Measurements from ENCODE around the gene FARP1. TPM values are rescaled to one million over a fixed set of nuclear protein-coding genes. Genes with fewer than 3 reads are reported as not detected.

The FARP1 gene
- total RNA-seq, 3 donors from 2014 or later, result 0.45 to 0.86 (median 0.63) TPM

GRCh38 chr13:98243929-98244272 is 101.0 kb downstream of the FARP1 start:
- H3K9me3 Mint-ChIP-seq, result no peaks in the 10 kb centered on the region
- H3K27me3 Mint-ChIP-seq (ENCODE audit: low read depth), result peaks cover 3% of the 10 kb centered on the region
- DNase-seq, result no peak
- no peak for ATAC-seq
- H3K4me1 Mint-ChIP-seq (ENCODE audit: low read depth), result no peaks in the 10 kb centered on the region
- no peak overlapping the region for H3K4me3 Mint-ChIP-seq
- no peaks in the 10 kb centered on the region for H3K36me3 Mint-ChIP-seq (ENCODE audit: insufficient read depth)

DNA sequence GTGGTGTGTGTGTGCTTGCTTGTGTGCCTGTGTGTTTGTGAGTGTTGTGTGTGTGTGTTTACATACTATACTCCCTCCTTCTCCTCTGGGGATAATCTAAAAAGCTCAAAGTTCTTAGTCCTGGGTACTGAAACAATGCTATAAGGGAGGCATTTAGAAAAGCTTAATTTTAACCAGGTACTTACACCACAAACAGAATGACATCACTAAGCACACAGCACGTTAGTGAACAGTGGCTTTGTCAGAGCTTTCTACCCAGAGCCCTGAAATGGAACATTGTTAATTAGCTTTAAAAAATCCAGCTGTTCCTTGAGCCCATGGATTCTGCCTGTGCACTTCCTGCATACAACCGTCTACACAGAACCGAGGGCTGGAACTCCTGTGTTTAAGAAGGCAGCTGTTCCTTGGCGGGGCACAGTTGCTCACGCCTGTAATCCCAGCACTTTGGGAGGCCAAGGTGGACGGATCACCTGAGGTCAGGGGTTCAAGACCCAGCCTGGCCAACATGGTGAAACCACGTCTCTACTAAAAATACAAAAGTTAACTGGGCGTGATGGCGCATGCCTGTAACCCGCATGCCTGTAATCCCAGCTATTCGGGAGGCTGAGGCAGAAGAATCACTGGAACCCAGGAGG is 103.8 kb downstream of the FARP1 start:
- no peaks in the 10 kb centered on the region for H3K36me3 Mint-ChIP-seq (ENCODE audit: insufficient read depth)
- no peak overlapping the region for H3K4me3 Mint-ChIP-seq
- DNase-seq (no peak), ATAC-seq (no peak)
- H3K27me3 Mint-ChIP-seq (ENCODE audit: low read depth), result peaks cover 5% of the 10 kb centered on the region
- H3K9me3 Mint-ChIP-seq, result no peaks in the 10 kb centered on the region
- no peaks in the 10 kb centered on the region for H3K4me1 Mint-ChIP-seq (ENCODE audit: low read depth)

GRCh38 chr13:98251708-98252107 is 108.8 kb downstream of the FARP1 start:
- Mint-ChIP-seq H3K9me3 (no peaks in the 10 kb centered on the region), H3K27me3 (ENCODE audit: low read depth) (peaks cover 5% of the 10 kb centered on the region), H3K4me1 (ENCODE audit: low read depth) (no peaks in the 10 kb centered on the region), H3K4me3 (no peak overlapping the region), H3K36me3 (ENCODE audit: insufficient read depth) (no peaks in the 10 kb centered on the region)
- no peak for DNase-seq
- no peak for ATAC-seq

- H3K4me1 Mint-ChIP-seq (ENCODE audit: low read depth), result no peaks in the 10 kb centered on the region
- H3K9me3 Mint-ChIP-seq, result no peaks in the 10 kb centered on the region
- no peaks in the 10 kb centered on the region for H3K36me3 Mint-ChIP-seq (ENCODE audit: insufficient read depth)
- peaks cover 5% of the 10 kb centered on the region for H3K27me3 Mint-ChIP-seq (ENCODE audit: low read depth)
- ATAC-seq, result no peak
- no peak overlapping the region for H3K4me3 Mint-ChIP-seq
- no peak for DNase-seq
Measured at GRCh38 chr13:98252931-98253470, 110.1 kb downstream of the FARP1 start.

- DNase-seq (no peak), ATAC-seq (no peak)
- Mint-ChIP-seq H3K9me3 (no peaks in the 10 kb centered on the region), H3K4me1 (ENCODE audit: low read depth) (no peaks in the 10 kb centered on the region), H3K27me3 (ENCODE audit: low read depth) (peaks cover 5% of the 10 kb centered on the region), H3K4me3 (no peak overlapping the region), H3K36me3 (ENCODE audit: insufficient read depth) (no peaks in the 10 kb centered on the region)
Measured at GRCh38 chr13:98253526-98253925, 110.6 kb downstream of the FARP1 start.

DNA sequence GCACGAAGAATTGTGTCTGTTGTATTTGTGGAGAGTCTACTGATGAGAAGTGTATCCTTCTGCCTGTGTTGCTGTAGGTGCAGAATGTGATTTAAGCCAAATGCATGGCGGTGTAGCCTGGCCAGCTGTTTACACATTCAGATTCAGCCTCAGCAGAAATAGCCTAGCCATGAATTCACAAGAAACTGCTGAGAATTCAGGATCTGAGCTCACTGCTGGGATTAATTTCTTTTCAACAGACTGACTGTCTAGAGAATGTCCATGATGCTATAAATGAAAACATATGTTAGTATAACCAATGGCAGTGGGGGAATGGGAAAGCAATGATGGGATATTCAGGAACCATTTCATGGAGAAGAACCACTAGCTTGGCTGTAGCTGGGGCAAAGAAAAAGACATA is 111.6 kb downstream of the FARP1 start:
- H3K9me3 Mint-ChIP-seq, result no peaks in the 10 kb centered on the region
- H3K36me3 Mint-ChIP-seq (ENCODE audit: insufficient read depth), result no peaks in the 10 kb centered on the region
- DNase-seq (no peak), ATAC-seq (no peak)
- H3K4me1 Mint-ChIP-seq (ENCODE audit: low read depth), result no peaks in the 10 kb centered on the region
- H3K27me3 Mint-ChIP-seq (ENCODE audit: low read depth), result no peaks in the 10 kb centered on the region
- H3K4me3 Mint-ChIP-seq, result no peak overlapping the region

DNA sequence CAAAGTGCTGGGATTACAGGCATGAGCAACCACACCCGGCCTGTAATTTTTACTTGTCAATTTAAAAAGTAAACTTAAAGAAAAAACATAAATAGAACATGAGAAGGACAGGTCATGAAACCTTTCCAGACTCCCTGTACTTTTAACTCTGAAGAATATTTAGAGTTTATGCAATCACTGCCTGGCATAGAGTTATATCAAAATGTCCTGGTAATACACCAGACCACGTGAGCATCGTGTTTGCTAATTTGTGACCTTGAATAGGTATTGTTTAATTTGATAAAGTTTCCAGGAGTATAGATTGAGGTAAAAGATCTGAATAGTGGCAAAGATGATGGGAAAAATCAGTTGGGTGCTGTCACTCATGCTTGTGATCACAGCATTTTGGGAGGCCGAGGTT is 115.3 kb downstream of the FARP1 start:
- H3K4me3 Mint-ChIP-seq, result no peak overlapping the region
- ATAC-seq (no peak), DNase-seq (no peak)
- H3K27me3 Mint-ChIP-seq (ENCODE audit: low read depth), result no peaks in the 10 kb centered on the region
- H3K4me1 Mint-ChIP-seq (ENCODE audit: low read depth), result no peaks in the 10 kb centered on the region
- no peaks in the 10 kb centered on the region for H3K9me3 Mint-ChIP-seq
- H3K36me3 Mint-ChIP-seq (ENCODE audit: insufficient read depth), result no peaks in the 10 kb centered on the region

DNA sequence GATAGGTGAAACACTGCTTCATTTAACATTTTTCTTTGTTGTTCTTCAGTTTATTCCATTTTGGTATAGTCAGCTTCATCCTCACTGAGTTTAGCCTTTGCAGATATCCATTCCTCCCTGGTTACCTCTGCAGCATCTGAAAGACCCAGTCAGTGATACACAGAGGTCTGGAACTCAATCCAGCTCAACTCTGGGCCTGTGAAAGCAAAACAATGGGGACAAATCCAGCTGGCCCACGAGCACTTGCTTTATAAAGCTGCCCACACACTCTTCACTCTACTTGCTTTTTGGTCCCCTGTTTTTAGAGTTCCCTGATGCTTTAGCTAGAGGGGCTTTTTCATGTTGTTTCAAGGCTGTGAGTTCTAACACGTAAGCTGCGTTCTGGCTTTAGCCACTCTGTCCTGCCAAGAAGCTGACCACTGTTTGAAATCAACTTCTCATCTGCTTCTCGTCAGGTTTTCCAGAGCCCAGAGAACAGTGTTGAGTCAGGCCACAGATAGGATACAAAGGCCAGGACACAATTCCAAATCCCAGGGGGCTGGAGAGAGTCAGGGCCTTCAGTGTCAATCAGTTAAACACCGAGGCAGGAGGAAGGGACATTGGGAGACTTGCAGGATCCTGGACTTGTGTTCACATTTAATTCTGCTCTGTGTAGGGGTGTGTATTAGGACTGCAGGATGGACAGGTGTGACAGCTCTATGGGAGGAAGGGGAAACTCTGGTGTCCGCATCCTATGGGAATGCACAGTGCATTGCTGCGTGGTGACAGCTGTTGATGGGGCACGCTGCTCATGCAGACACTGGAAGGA is 117.7 kb downstream of the FARP1 start:
- no peak for DNase-seq
- Mint-ChIP-seq H3K4me3 (no peak overlapping the region), H3K27me3 (ENCODE audit: low read depth) (peaks cover 1% of the 10 kb centered on the region), H3K9me3 (no peaks in the 10 kb centered on the region), H3K36me3 (ENCODE audit: insufficient read depth) (no peaks in the 10 kb centered on the region), H3K4me1 (ENCODE audit: low read depth) (no peaks in the 10 kb centered on the region)
- no peak for ATAC-seq

DNA sequence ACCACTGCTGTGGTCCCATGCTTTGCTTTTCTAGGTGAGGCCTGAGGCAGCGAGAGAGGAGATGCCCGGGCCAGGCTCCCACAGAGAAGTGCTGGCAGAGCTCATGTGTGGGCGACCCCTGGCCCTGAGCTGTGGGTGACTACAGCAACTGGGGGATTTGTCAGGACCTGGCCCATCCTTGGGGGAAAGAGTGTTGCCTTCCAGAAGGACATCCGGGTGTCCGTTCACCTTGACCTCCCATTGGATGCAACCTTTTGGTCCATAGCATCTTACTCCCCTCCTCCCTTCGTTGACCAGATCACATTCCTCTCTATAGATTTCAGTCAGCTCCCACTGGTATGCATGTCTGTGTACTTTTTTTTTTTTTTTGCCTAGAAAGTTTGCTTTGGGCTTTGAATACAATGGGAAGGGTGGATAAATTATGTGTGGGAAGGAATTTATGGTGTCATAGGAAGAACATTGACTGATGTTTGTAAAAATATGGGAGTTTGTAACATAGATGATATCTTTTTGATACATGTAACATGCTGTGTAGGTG is 118.3 kb downstream of the FARP1 start:
- H3K36me3 Mint-ChIP-seq (ENCODE audit: insufficient read depth), result no peaks in the 10 kb centered on the region
- ATAC-seq, result no peak

DNA sequence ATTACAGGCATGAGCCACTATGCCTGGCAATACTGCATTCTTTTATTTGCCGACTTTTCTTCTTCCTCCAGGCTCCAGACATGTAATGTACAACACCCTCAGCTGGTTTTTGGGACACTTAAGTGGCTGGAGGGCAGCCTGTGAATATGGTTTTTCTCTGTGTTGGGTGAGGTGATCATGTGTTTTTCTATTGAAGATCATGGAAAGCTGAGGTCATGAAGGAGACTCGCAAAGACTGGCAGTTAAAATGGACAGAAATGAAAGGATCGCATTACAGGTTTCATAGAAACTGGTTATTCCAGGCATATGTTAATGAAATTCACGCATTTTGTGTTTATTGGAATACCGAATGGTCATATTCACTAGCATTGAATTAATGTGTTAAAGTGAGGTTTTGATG is 119.4 kb downstream of the FARP1 start:
- no peaks in the 10 kb centered on the region for H3K4me1 Mint-ChIP-seq (ENCODE audit: low read depth)
- peaks cover 1% of the 10 kb centered on the region for H3K27me3 Mint-ChIP-seq (ENCODE audit: low read depth)

More for the DNA sequence above, 118.3 kb downstream of the FARP1 start:
- Mint-ChIP-seq H3K4me1 (ENCODE audit: low read depth) (no peaks in the 10 kb centered on the region), H3K27me3 (ENCODE audit: low read depth) (peaks cover 1% of the 10 kb centered on the region), H3K4me3 (no peak overlapping the region), H3K9me3 (no peaks in the 10 kb centered on the region)
- no peak for DNase-seq

DNA sequence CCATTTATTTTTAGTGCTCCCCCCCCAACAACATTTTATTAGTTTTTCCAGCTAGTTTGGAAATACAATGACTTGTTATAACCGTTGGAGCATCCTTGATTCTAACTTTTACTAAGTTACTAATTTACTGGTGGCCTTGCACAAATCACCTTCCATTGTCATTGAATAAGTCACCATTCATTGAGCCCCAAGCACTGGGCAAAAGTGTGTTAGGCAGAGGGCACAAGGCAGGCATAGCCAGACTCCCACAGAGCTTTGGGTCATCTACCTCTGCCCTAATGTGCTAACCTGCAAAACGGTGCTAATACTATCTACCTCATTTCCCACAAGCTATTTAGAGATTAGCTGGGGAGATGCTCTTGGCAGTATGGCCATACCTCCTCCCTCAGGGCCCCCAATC is 120.9 kb downstream of the FARP1 start:
- H3K36me3 Mint-ChIP-seq (ENCODE audit: insufficient read depth), result no peaks in the 10 kb centered on the region
- ATAC-seq (no peak), DNase-seq (no peak)
- no peaks in the 10 kb centered on the region for H3K4me1 Mint-ChIP-seq (ENCODE audit: low read depth)
- H3K4me3 Mint-ChIP-seq, result no peak overlapping the region
- H3K27me3 Mint-ChIP-seq (ENCODE audit: low read depth), result peaks cover 1% of the 10 kb centered on the region
- no peaks in the 10 kb centered on the region for H3K9me3 Mint-ChIP-seq

More for the DNA sequence above, 119.4 kb downstream of the FARP1 start:
- Mint-ChIP-seq H3K9me3 (no peaks in the 10 kb centered on the region), H3K4me3 (no peak overlapping the region), H3K36me3 (ENCODE audit: insufficient read depth) (no peaks in the 10 kb centered on the region)
- no peak for ATAC-seq
- DNase-seq, result no peak

DNA sequence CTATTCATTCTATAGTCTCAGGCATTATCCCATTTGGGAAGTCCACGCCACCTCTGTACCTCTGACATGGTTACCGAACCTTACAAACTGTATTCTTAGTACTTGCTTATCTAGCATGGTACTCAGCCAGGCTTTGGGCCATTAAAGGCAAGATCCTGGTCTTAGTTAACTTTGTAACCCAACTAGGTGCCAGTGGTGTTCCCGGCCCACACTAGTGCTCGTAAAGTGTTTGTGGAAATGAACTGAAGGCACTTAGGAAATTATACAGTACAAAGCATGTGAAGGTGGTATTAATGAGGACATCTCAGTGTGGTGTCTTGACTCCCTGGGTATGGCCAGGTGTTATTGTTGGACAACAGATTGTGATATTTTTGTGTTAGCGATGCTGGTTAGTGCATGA is 122.0 kb downstream of the FARP1 start:
- Mint-ChIP-seq H3K4me1 (ENCODE audit: low read depth) (no peaks in the 10 kb centered on the region), H3K4me3 (no peak overlapping the region), H3K9me3 (no peaks in the 10 kb centered on the region), H3K27me3 (ENCODE audit: low read depth) (peaks cover 1% of the 10 kb centered on the region), H3K36me3 (ENCODE audit: insufficient read depth) (no peaks in the 10 kb centered on the region)
- ATAC-seq (no peak), DNase-seq (no peak)

DNA sequence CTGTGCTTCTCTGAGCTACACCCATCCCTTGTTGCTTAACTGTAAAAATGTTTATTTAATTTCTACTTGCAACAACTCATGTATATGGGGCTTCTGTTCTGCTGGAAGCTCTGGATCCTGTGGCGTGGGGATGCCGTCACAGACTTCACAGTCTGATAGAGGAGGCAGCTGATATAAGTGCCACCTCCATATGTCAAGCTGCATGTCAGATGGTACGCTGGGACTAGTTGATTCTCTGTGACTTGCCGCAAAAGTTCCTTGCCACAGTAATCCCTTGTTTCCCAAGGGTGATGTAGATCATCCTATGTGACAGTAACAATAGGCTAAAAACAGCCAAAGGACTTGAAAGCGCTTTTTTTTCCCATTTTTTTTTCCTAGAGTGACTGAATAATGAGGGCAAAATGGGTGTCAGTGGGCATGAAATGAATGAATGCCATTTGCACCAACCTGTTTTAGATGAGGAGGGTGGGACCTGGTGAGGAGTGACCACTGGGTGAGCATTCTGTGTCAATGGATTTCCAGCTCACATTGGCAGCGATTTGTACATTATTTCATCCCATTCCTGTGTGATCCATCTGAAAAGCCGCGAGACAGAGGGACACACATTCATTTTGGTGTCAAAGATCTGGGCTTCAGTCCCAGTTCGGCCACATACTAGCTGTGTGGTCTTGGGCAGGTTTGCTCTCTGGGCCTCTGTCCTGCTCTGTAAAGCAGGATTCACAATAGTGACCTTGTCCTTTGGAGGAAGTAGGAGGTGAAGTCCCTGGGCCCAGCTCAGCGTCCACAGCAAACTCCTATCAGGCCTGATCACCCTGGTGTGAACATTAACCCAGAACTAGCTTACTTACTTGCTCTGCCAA is 123.0 kb downstream of the FARP1 start:
- H3K9me3 Mint-ChIP-seq, result no peaks in the 10 kb centered on the region

More for the DNA sequence above, 123.0 kb downstream of the FARP1 start:
- no peak for DNase-seq
- H3K4me1 Mint-ChIP-seq (ENCODE audit: low read depth), result no peaks in the 10 kb centered on the region
- ATAC-seq, result no peak
- H3K36me3 Mint-ChIP-seq (ENCODE audit: insufficient read depth), result no peaks in the 10 kb centered on the region
- H3K27me3 Mint-ChIP-seq (ENCODE audit: low read depth), result peaks cover 1% of the 10 kb centered on the region
- no peak overlapping the region for H3K4me3 Mint-ChIP-seq

Data from activated T-cell treated with anti-CD3 and anti-CD28 coated beads, Interleukin-2, amount 50 U/mL, for 4 hours (primary cell).